Natural killer cell (primary cell): ENCODE data around the gene PDHA1. TPM values are rescaled to one million over a fixed set of nuclear protein-coding genes. Genes with fewer than 3 reads are reported as not detected.
A peak's percentile ranks its signal among the peaks of the same experiment; 100 is the strongest.

ENCODE experiments used
- ATAC-seq, 3 donors: fragments of 150-1000 bp in 2 of 3; fragments of 200-7000 bp in 1 of 3; cut with Tn5 transposase; 1 replicate in 1 of 3; 2 replicates in 2 of 3; pipeline ENCODE4 v1.10.0; 2021; ENCODE audit warnings: mild to moderate bottlenecking in 2 of 3, moderate library complexity in 2 of 3
- DNase-seq, 2 donors: peaks; one replicate each; pipeline versions ENCODE4 v3.0.0 to v3.0.0-alpha.2; 2013 to 2021; ENCODE audit warnings: mixed read lengths in 1 of 2
- H3K27ac ChIP-seq: one replicate; pipeline ENCODE4 v1.5.1; 2013; ENCODE audit warnings: mild to moderate bottlenecking, low read length
- H3K27me3 ChIP-seq: one replicate; pipeline ENCODE4 v1.6.1; 2013; ENCODE audit warnings: low read length; ENCODE audit not compliant: control insufficient read depth, insufficient read depth
- H3K36me3 ChIP-seq: one replicate; pipeline ENCODE4 v1.6.1; 2013; ENCODE audit warnings: low read length; ENCODE audit not compliant: control insufficient read depth, insufficient read depth
- H3K4me1 ChIP-seq: one replicate; pipeline ENCODE4 v1.6.1; 2013; ENCODE audit warnings: low read length; ENCODE audit not compliant: control insufficient read depth, insufficient read depth
- H3K4me3 ChIP-seq: one replicate; pipeline ENCODE4 v1.5.1; 2013; ENCODE audit warnings: low read length
- H3K9me3 ChIP-seq: one replicate; pipeline ENCODE4 v1.6.1; 2013; ENCODE audit warnings: low read length; ENCODE audit not compliant: control insufficient read depth, insufficient read depth
- H3K27ac Mint-ChIP-seq, 2 donors: one replicate each; pipeline ENCODE4 v1.8.0; 2022; ENCODE audit warnings: mild to moderate bottlenecking in 2 of 2, mixed read lengths in 2 of 2, moderate library complexity in 1 of 2
- H3K27me3 Mint-ChIP-seq, 2 donors: one replicate each; pipeline ENCODE4 v1.8.0; 2022; ENCODE audit warnings: low read depth in 2 of 2, mixed read lengths in 2 of 2
- H3K36me3 Mint-ChIP-seq: one replicate; pipeline ENCODE4 v1.8.0; 2022; ENCODE audit warnings: mixed read lengths
- H3K4me1 Mint-ChIP-seq, 2 donors: one replicate each; pipeline ENCODE4 v1.8.0; 2022; ENCODE audit warnings: mixed read lengths in 2 of 2
- H3K4me3 Mint-ChIP-seq: one replicate; pipeline ENCODE4 v1.8.0; 2022; ENCODE audit warnings: mild to moderate bottlenecking, moderate library complexity, mixed read lengths
- H3K9me3 Mint-ChIP-seq, 2 donors: one replicate each; pipeline ENCODE4 v1.8.0; 2022; ENCODE audit warnings: mixed read lengths in 2 of 2
- WGBS: methylation state at CpG from one replicate; pipeline ENCODE4 v1.1.7; 2013; ENCODE audit warnings: missing lambda C conversion rate; ENCODE audit not compliant: insufficient coverage; 5-methylcytosine and 5-hydroxymethylcytosine counted together
- intact Hi-C: fragments of 100-400 bp; cut with micrococcal nuclease; formaldehyde crosslinking; loops from one replicate; pipeline ENCODE4 v1.14.2; 2022
- total RNA-seq, 4 donors: library from RNA; stranded (reverse); fragments of 120-200 nt in 1 of 4; gene quantifications; one replicate each; pipeline versions ENCODE4 v1.2.3 to v1.2.4, GENCODE V29; 2013 to 2022
- TF ChIP-seq, protein P1 (sequence below): fragments of 200-600 bp; IDR thresholded peaks from one replicate; pipeline ENCODE4 v1.8.0; 2022; ENCODE audit warnings: antibody characterized with exemption

PDHA1 gene
- total RNA-seq, 3 donors from 2014 or later (not counting 1 experiment from before 2014, with no cell fraction given) = 131 to 164 (median 154) TPM

DNA sequence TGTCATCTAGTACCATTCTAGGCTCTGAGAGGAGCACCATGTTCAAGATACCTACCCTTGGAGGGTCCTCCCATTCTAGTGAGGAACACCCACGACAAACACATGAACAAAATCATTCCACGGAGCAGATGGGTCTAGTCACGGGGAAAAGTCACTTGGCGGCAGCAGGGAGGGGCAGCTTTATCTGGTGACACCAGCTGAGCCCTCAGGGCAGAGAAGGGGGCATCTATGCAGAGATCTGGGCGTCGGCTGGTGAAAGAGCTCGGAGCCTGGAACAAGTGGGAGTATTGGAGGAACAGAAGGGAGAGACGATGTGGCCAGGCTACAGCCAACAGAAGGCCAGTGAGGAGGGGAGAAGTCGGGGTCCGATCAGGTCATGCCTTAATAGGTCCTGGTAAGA, 11.9 kb upstream of the PDHA1 start:
- intact Hi-C loops = no loop called here
- Histone ChIP-seq H3K4me3 (no peak overlapping the region), H3K27ac (no peak overlapping the region), H3K27me3 (no peaks in the 10 kb centered on the region), H3K36me3 (no peaks in the 10 kb centered on the region), H3K4me1 (no peaks in the 10 kb centered on the region), H3K9me3 (peaks cover 8% of the 10 kb centered on the region)
- Mint-ChIP-seq H3K4me3 (no peak overlapping the region), H3K4me1 (peaks cover 0 to 4% of the 10 kb centered on the region in 2 donors), H3K27me3 (peaks cover 0 to 6% of the 10 kb centered on the region in 2 donors), H3K36me3 (peaks cover 7% of the 10 kb centered on the region), H3K27ac (no peak overlapping the region), H3K9me3 (peaks cover 2 to 3% of the 10 kb centered on the region in 2 donors)
- 88% methylated on average over 10 of the region's 10 CpGs for WGBS
- ATAC-seq (no peak), DNase-seq (no peak)
- TF ChIP-seq, protein P1, sequence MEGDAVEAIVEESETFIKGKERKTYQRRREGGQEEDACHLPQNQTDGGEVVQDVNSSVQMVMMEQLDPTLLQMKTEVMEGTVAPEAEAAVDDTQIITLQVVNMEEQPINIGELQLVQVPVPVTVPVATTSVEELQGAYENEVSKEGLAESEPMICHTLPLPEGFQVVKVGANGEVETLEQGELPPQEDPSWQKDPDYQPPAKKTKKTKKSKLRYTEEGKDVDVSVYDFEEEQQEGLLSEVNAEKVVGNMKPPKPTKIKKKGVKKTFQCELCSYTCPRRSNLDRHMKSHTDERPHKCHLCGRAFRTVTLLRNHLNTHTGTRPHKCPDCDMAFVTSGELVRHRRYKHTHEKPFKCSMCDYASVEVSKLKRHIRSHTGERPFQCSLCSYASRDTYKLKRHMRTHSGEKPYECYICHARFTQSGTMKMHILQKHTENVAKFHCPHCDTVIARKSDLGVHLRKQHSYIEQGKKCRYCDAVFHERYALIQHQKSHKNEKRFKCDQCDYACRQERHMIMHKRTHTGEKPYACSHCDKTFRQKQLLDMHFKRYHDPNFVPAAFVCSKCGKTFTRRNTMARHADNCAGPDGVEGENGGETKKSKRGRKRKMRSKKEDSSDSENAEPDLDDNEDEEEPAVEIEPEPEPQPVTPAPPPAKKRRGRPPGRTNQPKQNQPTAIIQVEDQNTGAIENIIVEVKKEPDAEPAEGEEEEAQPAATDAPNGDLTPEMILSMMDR = no peak

DNA sequence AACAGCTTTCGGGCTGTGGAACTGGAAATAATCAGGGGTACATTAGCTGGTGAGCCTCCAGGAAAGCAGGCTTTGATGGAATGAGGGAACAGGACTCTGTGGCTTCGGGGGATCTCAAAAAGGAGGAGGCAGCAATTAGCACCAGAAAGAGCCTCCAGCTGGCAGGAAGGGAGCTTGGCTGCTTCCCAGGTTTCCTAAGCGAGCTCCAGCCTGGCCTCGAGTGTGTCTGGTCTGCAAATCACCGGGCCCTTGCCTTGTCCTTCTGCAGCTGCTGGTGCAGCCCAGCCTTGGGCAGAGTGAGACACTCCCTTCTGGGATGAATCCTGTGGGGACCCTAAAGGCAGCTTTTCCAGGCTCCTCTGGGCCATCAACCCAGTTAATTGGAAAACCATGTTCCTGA, 10.7 kb upstream of the PDHA1 start:
- Mint-ChIP-seq H3K27ac (no peak overlapping the region), H3K4me3 (no peak overlapping the region), H3K4me1 (peaks cover 0 to 4% of the 10 kb centered on the region in 2 donors), H3K36me3 (peaks cover 7% of the 10 kb centered on the region), H3K9me3 (peaks cover 2 to 3% of the 10 kb centered on the region in 2 donors), H3K27me3 (peaks cover 0 to 6% of the 10 kb centered on the region in 2 donors)
- DNase-seq (no peak), ATAC-seq (no peak)
- TF ChIP-seq, protein P1 = no peak
- no peak overlapping the region for H3K27ac ChIP-seq
- intact Hi-C loops = no loop called here
- no peaks in the 10 kb centered on the region for H3K36me3 ChIP-seq
- no peaks in the 10 kb centered on the region for H3K4me1 ChIP-seq
- H3K27me3 ChIP-seq = no peaks in the 10 kb centered on the region
- no peak overlapping the region for H3K4me3 ChIP-seq
- 75% methylated on average over 5 of the region's 5 CpGs for WGBS
- H3K9me3 ChIP-seq = peaks cover 8% of the 10 kb centered on the region

DNA sequence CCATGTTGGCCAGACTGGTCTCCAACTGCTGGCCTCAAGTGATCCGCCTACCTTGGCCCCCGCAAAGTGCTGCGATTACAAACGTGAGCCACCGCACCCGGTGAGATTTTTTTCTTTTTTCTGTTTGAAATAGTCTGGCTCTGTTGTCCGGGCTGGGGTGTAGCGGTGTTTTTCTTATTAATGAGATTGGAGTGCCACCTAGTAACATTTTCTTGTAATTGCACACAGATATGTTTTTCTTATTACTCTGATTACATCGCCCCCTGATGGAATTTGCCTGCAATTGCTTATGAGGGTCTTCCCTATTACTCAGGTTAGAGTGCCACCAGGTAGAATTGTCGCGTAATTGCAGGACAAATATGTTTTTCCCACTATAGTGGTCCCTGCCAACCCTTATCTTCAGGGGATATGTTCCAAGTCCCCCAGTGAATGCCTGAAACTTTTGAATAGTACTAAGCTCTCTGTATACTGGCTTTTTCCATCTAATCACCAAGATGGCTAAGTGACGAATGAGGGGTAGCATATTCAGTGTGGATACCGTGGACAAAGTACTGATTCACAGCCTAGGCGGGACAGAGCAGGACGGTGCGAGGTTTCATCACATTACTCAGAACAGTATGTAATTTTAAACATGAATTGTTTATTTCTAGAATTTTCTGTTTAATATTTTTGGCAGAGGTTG, 8.6 kb upstream of the PDHA1 start:
- 51% methylated on average over 3 of the region's 16 CpGs for WGBS
- no peak overlapping the region for H3K27ac ChIP-seq
- H3K9me3 Mint-ChIP-seq = peaks cover 2 to 3% of the 10 kb centered on the region in 2 donors
- H3K36me3 ChIP-seq = no peaks in the 10 kb centered on the region
- TF ChIP-seq, protein P1 = no peak
- H3K27me3 ChIP-seq = no peaks in the 10 kb centered on the region
- no peak overlapping the region for H3K4me3 ChIP-seq
- ATAC-seq = peak in 2 of 3 donors; percentile 16 to 45
- H3K4me1 ChIP-seq = no peaks in the 10 kb centered on the region
- H3K9me3 ChIP-seq = peaks cover 8% of the 10 kb centered on the region
- peaks cover 0 to 6% of the 10 kb centered on the region in 2 donors for H3K27me3 Mint-ChIP-seq
- H3K36me3 Mint-ChIP-seq = peaks cover 7% of the 10 kb centered on the region
- no peak overlapping the region for H3K4me3 Mint-ChIP-seq
- DNase-seq = peak in 1 of 2 donors; percentile 41
- H3K4me1 Mint-ChIP-seq = peaks cover 0 to 4% of the 10 kb centered on the region in 2 donors
- intact Hi-C loops = loop anchor here (1.0 kb wide), 1 partner anchor 944 kb away; no protein-coding TSS in a partner anchor
- no peak overlapping the region for H3K27ac Mint-ChIP-seq
